Prostate gland (tissue), 2 donors: Measurements from ENCODE around the gene MYO1A.

Source experiments
- POLR2AphosphoS5 ChIP-seq: sonication (generic); formaldehyde crosslinking; IDR thresholded peaks from one replicate; pipeline ENCODE4 v1.6.1; 2017; ENCODE audit warnings: antibody characterized with exemption
- TF ChIP-seq, protein P1 (sequence below), 4 experiments: fragments of 200-600 bp in 2 of 4; fragments of 450-650 bp in 2 of 4; sonication (generic) in 2 of 4; IDR thresholded peaks; 1 replicate in 3 of 4; 2 replicates in 1 of 4; pipeline ENCODE4 v1.5.1; 2016 to 2019; ENCODE audit warnings: antibody characterized with exemption in 4 of 4, mild to moderate bottlenecking in 2 of 4, moderate library complexity in 2 of 4

DNA sequence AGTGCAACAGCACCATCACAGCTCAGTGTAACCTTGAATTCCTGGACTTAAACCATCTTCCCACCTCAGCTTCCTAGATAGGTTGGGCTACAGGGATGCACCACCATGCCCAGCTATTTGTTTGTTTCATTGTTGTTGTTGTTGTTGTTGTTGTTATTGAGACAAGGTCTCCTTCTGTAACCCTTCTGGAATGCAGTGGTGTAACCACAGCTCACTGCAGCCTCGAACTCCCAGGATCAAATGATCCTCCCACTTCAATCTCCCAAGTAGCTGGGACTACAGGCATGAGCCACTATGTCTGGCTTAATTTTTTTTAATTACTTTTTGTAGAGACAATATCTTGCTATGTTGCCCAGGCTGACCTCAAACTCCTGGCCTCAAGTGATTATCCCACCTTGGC, 29.9 kb upstream of the MYO1A start:
- TF ChIP-seq, protein P1, sequence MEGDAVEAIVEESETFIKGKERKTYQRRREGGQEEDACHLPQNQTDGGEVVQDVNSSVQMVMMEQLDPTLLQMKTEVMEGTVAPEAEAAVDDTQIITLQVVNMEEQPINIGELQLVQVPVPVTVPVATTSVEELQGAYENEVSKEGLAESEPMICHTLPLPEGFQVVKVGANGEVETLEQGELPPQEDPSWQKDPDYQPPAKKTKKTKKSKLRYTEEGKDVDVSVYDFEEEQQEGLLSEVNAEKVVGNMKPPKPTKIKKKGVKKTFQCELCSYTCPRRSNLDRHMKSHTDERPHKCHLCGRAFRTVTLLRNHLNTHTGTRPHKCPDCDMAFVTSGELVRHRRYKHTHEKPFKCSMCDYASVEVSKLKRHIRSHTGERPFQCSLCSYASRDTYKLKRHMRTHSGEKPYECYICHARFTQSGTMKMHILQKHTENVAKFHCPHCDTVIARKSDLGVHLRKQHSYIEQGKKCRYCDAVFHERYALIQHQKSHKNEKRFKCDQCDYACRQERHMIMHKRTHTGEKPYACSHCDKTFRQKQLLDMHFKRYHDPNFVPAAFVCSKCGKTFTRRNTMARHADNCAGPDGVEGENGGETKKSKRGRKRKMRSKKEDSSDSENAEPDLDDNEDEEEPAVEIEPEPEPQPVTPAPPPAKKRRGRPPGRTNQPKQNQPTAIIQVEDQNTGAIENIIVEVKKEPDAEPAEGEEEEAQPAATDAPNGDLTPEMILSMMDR (IDR thresholded peaks at IDR 0.05): no peak
- no peak for TF ChIP-seq POLR2AphosphoS5
